ENCODE data around the gene ZNF672.
"Not testable (repeated sequence)": the region's sequence is repeated elsewhere in the genome, so short reads cannot be mapped to it uniquely, and the experiment has no call there.

The ZNF672 gene

DNA sequence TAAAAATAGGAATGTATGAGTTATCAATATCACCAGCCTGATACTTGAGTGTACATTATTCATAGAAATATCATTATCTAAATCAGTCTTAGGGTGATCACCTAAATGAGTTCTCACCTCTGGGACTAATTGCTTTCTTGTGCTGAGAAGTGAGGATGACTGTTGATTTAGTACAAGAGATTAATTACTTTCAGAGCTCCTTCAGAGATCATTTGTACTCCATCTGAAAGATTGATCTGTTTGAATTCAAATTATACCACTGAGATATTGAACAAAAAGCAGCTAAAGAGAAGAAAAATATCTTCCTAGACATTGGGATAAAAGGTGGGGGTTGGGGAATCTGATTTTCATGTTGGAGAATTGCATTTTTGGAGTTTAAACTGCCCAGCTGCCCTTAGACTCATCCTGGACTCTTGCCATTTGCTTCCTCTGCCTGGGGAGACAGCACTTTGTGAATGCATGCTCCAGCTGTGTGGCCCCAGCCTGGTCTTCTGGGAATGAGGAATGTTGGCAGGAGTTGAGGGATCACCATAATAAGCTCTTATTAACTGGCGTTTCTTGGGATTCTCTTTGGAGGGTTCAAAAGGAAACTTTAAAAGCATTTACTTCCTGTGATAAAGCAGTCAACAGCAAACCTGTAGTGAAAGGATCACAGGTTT is 48.3 kb downstream of the ZNF672 start:
- DNase-seq (ENCODE audit: low read depth): no peak

DNA sequence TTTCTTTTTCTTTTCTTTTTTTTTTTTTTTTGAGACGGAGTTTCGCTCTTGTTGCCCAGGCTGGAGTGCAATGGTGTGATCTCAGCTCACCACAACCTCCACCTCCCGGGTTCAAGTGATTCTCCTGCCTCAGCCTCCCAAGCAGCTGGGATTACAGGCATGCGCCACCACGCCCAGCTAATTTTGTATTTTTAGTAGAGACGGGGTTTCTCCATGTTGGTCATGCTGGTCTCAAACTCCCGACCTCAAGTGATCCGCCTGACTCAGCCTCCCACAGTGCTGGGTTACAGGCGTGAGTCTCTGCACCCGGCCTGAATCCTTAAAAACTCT is 51.9 kb downstream of the ZNF672 start:
- DNase-seq (ENCODE audit: low read depth): not testable (repeated sequence)

DNA sequence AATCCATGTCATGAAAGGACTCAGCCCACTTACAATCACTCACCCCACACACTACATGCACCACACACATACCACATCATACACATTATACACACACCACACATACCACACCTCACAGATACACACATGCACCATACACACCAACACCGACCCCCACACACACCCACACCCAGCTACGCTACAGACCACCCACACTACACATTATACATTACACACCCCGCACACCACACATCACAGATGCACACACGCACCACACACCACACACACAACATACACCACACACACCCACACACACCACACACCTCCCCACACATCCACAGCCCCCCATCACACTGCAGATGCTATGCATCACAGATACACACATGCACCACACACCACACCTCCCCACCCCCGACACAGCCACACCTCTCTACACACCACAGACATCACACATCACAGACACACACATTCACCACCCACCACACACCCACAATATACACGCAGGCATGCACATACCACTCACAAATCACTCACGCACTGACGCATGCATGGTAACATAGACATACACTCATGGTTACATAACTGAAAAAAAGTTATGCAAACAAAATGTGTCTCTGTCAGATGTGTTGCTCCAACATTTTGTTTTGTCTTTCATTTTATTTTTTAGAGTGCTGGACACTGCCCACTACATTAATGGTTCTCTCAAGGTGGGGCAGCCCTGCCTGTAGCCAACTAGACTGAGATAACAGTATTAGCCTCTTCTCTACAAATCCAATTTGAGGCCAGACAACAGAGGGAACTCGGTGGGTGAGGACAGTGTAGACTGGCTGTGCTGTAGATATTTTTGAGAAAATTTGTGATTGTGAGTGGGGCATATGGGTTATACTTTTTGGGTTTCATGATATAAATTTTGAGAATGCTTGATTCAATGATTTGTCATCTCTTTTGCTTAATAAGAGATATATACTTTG is 52.8 kb downstream of the ZNF672 start:
- no peak for DNase-seq (ENCODE audit: low read depth)

DNA sequence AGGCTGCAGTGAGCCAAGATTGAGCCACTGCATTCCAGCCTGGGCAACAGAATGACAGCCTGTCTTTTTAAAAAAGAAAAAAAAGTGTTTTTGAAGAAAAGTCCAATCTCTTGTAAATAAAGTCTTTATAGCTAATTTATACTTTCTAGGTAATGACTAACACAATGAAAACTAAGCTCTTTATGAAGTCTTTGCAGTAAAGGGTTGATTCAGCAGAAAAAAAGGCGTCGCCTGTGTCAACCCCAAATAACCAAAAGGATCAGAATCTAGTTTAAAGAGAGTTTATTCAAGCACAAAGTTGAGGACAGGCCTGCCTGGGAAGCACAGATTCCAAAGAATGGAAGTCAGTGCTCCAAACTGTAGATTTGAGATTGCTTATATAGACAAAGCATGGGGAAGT is 53.7 kb downstream of the ZNF672 start:
- no peak for DNase-seq (ENCODE audit: low read depth)

DNA sequence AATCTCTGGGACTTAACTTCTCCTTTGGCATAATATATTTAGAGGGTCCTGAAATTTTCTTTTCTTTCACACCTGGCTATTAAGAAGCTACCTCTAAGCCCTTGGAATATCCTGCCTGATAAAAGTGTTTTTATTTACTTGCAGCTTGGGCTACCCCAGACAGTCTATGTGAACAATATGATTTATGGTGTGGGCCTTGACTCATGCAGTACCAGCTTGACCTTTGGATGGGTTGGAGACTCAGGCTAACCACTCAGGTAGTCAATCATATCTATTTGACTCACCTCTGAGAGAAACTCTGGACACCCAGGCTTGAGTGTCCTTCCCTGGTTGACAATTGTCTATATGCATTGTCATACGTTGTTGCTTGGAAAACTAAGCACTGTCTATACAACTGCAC is 54.6 kb downstream of the ZNF672 start:
- no peak for DNase-seq (ENCODE audit: low read depth)

DNA sequence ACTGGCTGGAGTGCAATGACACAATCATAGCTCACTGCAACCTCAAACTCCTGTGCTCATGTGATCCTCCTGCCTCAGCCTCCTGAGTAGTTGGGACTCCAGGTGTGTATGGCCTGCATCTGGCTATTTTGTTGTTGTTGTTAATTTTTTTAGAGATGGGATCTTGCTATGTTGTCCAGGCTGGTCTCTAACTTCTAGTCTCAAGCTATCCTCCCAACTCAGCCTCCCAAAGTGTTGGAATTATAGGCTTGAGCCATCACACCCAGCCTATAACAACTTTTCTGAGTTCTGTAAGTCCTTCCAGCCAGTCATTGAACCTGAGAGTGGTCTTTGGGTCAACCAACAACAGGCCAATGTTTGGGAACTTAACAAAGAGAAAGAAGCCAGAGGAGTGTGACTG is 56.8 kb downstream of the ZNF672 start:
- DNase-seq (ENCODE audit: low read depth): no peak

DNA sequence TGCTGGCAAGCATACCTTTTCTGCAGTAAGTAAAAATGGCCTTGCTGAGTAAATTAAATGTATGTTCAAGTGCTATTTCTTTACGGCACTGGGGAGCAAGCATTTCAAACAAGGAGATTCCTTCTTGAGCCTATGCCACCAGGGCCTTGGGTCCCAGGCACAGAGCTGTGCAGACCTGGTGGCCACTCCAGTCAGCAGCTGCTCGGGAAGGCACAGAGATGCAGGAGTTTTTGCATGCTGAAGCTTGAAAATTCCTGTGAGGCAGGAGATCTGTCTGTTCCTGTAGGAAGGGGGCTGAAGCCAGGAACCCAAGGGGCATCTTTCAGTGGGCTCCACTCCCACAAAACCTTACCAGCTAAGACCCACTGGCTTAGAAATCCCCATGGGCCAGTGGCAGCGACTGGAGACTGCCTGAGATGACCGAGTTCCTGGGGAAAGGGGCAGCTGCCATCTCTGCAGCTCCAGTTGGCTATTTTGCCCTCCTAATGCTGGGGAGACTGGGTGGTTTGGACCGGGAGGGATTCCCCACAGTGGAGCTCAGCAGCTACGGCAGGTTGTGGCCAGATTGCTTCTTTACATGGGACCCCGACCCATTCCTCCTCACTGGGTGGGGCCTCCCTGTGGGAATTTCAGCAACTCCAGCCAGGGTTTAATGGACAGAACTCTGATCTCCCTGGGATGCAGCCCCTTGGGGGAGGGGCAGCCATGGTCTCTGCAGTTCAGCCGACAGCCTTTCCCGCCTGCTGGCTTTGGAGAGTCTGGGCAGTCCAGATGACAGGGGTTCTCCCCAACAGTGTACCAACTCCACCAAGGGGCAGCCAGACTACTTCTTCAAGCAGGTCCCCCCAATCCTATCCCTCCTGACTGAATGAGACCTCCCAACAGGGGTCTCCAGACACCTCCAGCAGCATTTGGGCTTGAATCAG is 59.7 kb downstream of the ZNF672 start:
- DNase-seq (ENCODE audit: low read depth): no peak
